Epithelial cell of prostate (primary cell): ENCODE measurements around the gene CNTNAP3.
"Not testable (repeated sequence)": the region's sequence is repeated elsewhere in the genome, so short reads cannot be mapped to it uniquely, and the experiment has no call there.

ENCODE experiments used
- DNase-seq: peaks from one replicate; pipeline ENCODE4 v3.0.0-alpha.2; 2011; ENCODE audit warnings: low read depth, low spot score
- H3K27ac ChIP-seq: fragments of 450-650 bp; 2 replicates; pipeline ENCODE4 v1.5.1; 2017; ENCODE audit warnings: mild to moderate bottlenecking

The CNTNAP3 gene

GRCh38 chr9:39078621-39079256, 209.2 kb downstream of the CNTNAP3 start:
- H3K27ac ChIP-seq, DNase-seq: not testable (repeated sequence)

DNA sequence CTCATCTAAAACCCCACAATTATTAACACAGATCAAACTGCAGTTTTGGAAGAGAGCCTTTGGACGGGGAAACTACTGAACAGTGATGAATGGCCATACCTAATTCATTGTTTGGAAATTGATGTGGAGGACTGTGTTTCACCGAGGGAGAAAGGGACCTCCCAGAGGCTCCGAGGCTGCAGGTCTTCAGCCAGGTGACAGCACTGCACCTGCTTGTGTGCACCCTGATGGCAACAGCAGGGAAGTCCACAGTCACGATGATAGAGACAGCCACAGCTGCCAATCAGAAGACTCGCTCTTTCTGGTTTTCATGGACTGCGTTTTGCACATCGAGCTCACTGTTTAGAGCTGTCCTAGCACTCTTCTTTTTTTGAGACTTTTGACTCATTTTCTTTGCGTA, 214.4 kb downstream of the CNTNAP3 start:
- DNase-seq, H3K27ac ChIP-seq: not testable (repeated sequence)

DNA sequence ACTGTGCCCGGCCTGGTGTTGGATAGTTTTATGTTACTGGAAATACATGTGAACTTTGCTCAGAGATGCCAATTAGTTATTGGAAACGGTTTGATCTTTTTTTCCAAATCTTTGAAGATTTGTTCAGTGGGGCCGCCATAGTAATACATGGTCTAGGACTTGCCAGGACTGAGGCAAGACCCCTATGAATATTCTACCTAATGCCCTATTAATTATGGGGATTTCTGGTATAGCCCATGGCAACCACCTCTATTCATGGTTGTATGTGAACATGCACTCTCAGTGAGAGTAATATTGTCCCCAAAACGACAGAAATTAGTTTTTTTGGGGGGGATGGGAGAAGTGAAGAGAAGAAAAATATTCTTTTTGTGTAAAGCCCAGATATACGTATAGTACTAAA, 220.3 kb downstream of the CNTNAP3 start:
- H3K27ac ChIP-seq, DNase-seq: not testable (repeated sequence)

- not testable (repeated sequence) for DNase-seq, H3K27ac ChIP-seq
These were observed 225.0 kb downstream of the CNTNAP3 start for GRCh38 chr9:39062966-39063365.

GRCh38 chr9:39054453-39054852, 233.5 kb downstream of the CNTNAP3 start:
- not testable (repeated sequence) for H3K27ac ChIP-seq, DNase-seq

- H3K27ac ChIP-seq, DNase-seq: not testable (repeated sequence)
These were observed 241.1 kb downstream of the CNTNAP3 start for GRCh38 chr9:39046833-39047232.

DNA sequence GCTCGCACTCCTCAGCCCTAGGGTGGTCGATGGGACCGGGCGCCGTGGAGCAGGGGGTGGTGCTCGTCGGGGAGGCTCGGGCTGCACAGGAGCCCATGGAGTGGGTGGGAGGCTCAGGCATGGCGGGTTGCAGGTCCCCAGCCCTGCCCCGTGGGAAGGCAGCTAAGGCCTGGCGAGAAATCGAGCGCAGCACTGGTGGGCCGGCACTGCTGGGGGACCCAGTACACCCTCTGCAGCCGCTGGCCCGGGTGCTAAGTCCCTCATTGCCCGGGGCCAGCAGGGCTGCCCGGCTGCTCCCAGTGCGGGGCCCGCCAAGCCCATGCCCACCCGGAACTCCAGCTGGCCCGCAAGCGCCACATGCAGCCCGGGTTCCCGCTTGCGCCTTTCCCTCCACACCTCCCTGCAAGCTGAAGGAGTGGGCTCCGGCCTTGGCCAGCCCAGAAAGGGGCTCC, 245.6 kb downstream of the CNTNAP3 start:
- not testable (repeated sequence) for H3K27ac ChIP-seq, DNase-seq

DNA sequence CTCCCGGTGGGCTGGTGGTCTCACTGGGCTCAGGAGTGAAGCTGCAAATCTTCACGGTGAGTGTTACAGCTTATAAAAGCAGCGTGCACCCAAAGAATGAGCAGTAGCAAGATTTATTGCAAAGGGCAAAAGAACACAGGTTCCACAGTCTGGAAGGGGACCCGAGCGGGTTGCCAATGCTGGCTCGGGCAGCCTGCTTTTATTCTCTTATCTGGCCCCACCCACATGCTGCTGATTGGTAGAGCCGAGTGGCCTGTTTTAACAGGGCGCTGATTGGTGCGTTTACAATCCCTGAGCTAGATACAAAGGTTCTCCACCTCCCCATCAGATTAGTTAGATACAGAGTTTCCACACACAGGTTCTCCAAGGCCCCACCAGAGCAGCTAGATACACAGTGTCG, 246.2 kb downstream of the CNTNAP3 start:
- not testable (repeated sequence) for DNase-seq, H3K27ac ChIP-seq

- not testable (repeated sequence) for DNase-seq, H3K27ac ChIP-seq
These were observed 248.8 kb downstream of the CNTNAP3 start for GRCh38 chr9:39039148-39039547.

GRCh38 chr9:39038221-39038620, 249.7 kb downstream of the CNTNAP3 start:
- not testable (repeated sequence) for H3K27ac ChIP-seq, DNase-seq

DNA sequence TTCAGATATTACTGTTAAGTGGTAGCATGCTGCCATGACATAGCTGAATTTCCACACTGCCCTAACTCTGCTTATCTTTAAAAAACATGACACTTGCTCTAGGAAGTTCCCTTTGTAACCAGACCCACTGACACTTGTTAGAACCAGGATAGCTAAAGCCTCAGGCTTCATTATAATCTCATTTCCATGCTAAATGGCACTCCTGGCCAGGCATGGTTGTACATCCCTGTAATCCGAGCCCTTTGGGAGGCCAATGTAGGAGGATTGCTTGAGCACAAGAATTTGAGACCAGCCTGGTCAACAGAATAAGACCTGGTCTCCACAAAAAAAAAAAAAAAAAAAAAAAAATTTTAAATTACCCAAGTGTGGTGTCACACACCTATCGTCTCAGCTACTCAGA, 254.1 kb downstream of the CNTNAP3 start:
- not testable (repeated sequence) for DNase-seq, H3K27ac ChIP-seq

GRCh38 chr9:39030204-39031019, 257.6 kb downstream of the CNTNAP3 start:
- H3K27ac ChIP-seq, result not testable (repeated sequence)
- DNase-seq, result peak; percentile 76

DNA sequence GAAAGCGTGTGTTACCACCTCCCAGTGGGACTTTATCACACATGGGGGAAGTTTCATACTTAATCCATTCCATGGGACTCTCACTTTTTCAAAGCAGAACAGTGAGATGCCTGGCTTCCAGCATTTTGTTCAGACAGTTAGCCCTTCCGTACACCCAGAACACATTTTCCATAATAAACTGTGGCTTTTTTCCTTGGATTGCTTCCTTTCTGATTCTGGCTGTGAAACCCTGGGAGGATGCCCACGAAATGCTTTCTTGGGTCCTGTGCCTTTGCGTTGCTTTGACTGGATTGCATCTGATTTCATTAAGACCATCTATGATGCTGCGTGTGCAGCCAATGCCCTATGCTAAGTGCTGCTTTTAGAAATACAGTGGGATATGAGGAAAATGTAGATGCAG, 259.1 kb downstream of the CNTNAP3 start:
- not testable (repeated sequence) for H3K27ac ChIP-seq, DNase-seq

- not testable (repeated sequence) for DNase-seq, H3K27ac ChIP-seq
These were observed 259.8 kb downstream of the CNTNAP3 start for GRCh38 chr9:39028168-39028567.

DNA sequence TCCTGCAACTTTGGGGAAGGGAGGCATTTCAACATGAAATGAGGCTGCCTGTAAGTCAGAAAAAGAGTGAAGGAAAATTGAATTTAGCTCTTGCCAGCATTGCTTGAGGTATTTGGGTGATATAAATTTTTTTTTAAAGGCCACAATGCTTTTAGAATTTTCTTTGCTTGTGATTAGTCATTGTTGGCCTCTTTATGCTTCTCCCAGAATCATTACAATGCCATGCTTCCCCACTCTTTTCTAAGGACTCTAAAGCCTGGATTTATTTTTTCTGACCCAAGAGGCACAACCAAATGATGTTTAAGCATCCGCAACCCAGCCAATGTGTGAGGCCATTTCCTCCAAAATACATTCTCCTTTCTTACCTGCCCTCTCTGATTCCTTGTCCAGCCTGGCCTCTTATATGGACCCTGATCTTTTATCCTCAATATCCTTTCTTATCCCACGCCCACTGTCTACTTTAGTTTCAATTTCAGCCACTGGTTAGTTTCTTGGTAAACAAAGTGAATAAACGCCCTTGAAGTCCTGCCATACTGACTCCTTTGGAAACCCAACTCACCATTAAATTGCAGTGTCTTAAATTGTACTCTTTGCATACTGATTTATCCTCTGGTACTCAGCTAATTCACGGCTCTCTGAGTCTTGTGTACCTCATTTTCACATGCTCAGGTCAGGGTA, 261.9 kb downstream of the CNTNAP3 start:
- H3K27ac ChIP-seq, DNase-seq: not testable (repeated sequence)
